Testis (tissue), 3 donors: ENCODE results near the gene DNAI1. TPM values are rescaled to one million over a fixed set of nuclear protein-coding genes. Genes with fewer than 3 reads are reported as not detected.
A peak's percentile ranks its signal among the peaks of the same experiment; 100 is the strongest.

Experiments used
- DNase-seq: peaks from one replicate; pipeline ENCODE4 v3.0.0-alpha.2; 2019
- H3K27ac ChIP-seq, 2 donors: fragments of 200-600 bp; sonication (generic); one replicate each; pipeline ENCODE4 v1.5.1; 2019
- H3K27me3 ChIP-seq: fragments of 200-600 bp; sonication (generic); one replicate; pipeline ENCODE4 v1.5.1; 2019
- H3K36me3 ChIP-seq: fragments of 200-600 bp; sonication (generic); one replicate; pipeline ENCODE4 v1.5.1; 2017; ENCODE audit warnings: low read depth; ENCODE audit errors: missing control alignments
- H3K4me1 ChIP-seq: fragments of 200-600 bp; sonication (generic); one replicate; pipeline ENCODE4 v1.5.1; 2019
- H3K4me3 ChIP-seq, 2 donors: fragments of 200-600 bp; sonication (generic); one replicate each; pipeline ENCODE4 v1.5.1; 2017 to 2019
- H3K9me3 ChIP-seq: fragments of 200-600 bp; sonication (generic); one replicate; pipeline ENCODE4 v1.5.1; 2017
- CTCF ChIP-seq, 3 experiments: fragments of 450-650 bp in 2 of 3; fragments of 200-600 bp in 1 of 3; sonication (generic) in 1 of 3; IDR thresholded peaks; one replicate each; pipeline ENCODE4 v1.5.1; 2016 to 2019; ENCODE audit warnings: antibody characterized with exemption in 3 of 3, mild to moderate bottlenecking in 2 of 3, moderate library complexity in 1 of 3
- POLR2A ChIP-seq: fragments of 450-650 bp; IDR thresholded peaks from one replicate; pipeline ENCODE4 v1.6.1; 2017; ENCODE audit warnings: antibody characterized with exemption, mild to moderate bottlenecking, moderate library complexity
- WGBS, 2 donors: methylation state at CpG; one replicate each; pipeline ENCODE4 v1.1.5; 2018; 5-methylcytosine and 5-hydroxymethylcytosine counted together
- intact Hi-C: fragments of 100-400 bp; cut with DNase I; formaldehyde crosslinking; loops from one replicate; pipeline ENCODE4 v1.15.1; 2023; ENCODE audit warnings: low total_unique reads
- polyA plus RNA-seq: library from polyadenylated mRNA; stranded (reverse); fragments of 350-450 nt; fragmentation: Illumina TruSeq; extraction: RNeasy Lipid Tissue Mini Kit (QIAGEN cat#74804); gene quantifications from one replicate; pipeline ENCODE4 v1.2.3, GENCODE V29; 2014; ENCODE audit warnings: low read depth, low replicate concordance; ENCODE audit not compliant: insufficient read depth
- total RNA-seq, 2 donors: library from RNA; depleted of rRNA; stranded (reverse); fragments of >200 nt; gene quantifications; one replicate each; pipeline ENCODE4 v1.2.3, GENCODE V29; 2016

Gene DNAI1
- total and polyA plus RNA-seq, 3 donors from 2014 or later = 22.7 to 109 (median 36.7) TPM

DNA sequence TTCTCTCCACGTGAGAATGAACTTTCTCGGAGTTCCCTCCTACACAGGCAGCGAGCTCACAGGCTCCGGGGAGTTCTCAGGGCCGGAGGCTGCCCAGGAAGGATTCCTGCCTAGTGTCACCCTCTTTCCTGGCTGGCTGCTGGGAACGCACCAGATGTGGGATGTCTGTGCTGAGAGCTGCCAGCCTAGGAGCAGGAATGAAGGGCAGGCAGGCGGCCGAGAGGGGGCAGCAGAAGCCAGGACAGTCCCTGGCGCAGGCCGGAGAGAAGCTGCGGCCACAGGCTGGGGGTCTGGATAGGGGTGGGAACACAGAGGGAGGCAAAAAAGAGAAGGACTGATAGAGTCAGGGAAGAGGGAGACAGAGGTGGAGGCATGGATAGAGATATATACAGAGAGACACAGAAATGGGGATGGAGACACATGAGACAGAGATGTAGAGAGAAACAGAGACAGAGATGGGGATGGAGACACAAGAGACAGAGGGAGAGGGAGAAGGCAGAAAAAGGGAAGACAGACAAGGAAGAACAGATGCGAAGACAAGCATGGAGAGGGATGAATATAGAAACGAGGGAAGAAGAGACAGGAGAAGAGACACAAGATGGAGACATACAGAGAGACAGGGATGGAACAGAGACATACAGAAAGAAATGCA lies 89.5 kb downstream of the DNAI1 start:
- WGBS, 2 donors = 25 to 37% methylated on average over 11 to 13 of the region's 13 CpGs

DNA sequence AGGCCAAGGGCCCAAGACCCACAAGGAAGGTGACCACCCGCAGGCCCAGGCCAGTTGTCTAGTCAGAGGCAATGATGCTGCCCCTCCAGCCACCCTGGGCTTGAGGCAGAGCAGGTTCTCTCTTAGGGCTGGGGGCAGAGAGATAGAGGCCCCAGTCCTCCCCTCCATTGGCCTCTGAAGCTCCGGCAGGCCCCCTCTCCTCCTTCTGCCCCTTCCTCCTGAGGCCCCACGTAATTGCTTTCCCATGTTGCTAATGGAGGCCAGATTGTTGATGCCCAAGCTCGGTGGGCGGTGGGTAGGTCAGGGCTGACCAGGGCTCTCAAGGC lies 90.8 kb downstream of the DNAI1 start:
- no peaks in the 10 kb centered on the region for H3K27me3 ChIP-seq
- no peaks in the 10 kb centered on the region for H3K4me1 ChIP-seq
- no peak overlapping the region for H3K4me3 ChIP-seq
- no peaks in the 10 kb centered on the region for H3K9me3 ChIP-seq
- no peaks in the 10 kb centered on the region for H3K36me3 ChIP-seq
- DNase-seq = peak; percentile 11
- 87 to 92% methylated on average over 2 to 5 of the region's 5 CpGs for WGBS, 2 donors
- H3K27ac ChIP-seq = no peak overlapping the region
- intact Hi-C loops = no loop called here
- TF ChIP-seq CTCF (IDR thresholded peaks at IDR 0.05) (no peak), POLR2A (no peak)

More for the DNA sequence above, 89.5 kb downstream of the DNAI1 start:
- Histone ChIP-seq H3K4me3 (no peak overlapping the region), H3K27ac (no peak overlapping the region), H3K27me3 (no peaks in the 10 kb centered on the region), H3K36me3 (no peaks in the 10 kb centered on the region), H3K9me3 (no peaks in the 10 kb centered on the region), H3K4me1 (no peaks in the 10 kb centered on the region)
- no peak for TF ChIP-seq POLR2A
- peak; percentile 78 to 80 (median 79) for TF ChIP-seq CTCF (IDR thresholded peaks at IDR 0.05)
- DNase-seq = peak; percentile 89
- intact Hi-C loops = no loop called here

- TF ChIP-seq POLR2A = no peak
- no peak for TF ChIP-seq CTCF (IDR thresholded peaks at IDR 0.05)
- Histone ChIP-seq H3K4me3 (no peak overlapping the region), H3K9me3 (no peaks in the 10 kb centered on the region), H3K27ac (no peak overlapping the region), H3K36me3 (no peaks in the 10 kb centered on the region), H3K4me1 (no peaks in the 10 kb centered on the region), H3K27me3 (no peaks in the 10 kb centered on the region)
- 56 to 86% methylated on average over 3 to 12 of the region's 12 CpGs for WGBS, 2 donors
- intact Hi-C loops = loop anchor here (5.0 kb wide), 1 partner anchor 42 kb away; no protein-coding TSS in a partner anchor
- DNase-seq = no peak
These were observed 91.5 kb downstream of the DNAI1 start for GRCh38 chr9:34550016-34550680.

DNA sequence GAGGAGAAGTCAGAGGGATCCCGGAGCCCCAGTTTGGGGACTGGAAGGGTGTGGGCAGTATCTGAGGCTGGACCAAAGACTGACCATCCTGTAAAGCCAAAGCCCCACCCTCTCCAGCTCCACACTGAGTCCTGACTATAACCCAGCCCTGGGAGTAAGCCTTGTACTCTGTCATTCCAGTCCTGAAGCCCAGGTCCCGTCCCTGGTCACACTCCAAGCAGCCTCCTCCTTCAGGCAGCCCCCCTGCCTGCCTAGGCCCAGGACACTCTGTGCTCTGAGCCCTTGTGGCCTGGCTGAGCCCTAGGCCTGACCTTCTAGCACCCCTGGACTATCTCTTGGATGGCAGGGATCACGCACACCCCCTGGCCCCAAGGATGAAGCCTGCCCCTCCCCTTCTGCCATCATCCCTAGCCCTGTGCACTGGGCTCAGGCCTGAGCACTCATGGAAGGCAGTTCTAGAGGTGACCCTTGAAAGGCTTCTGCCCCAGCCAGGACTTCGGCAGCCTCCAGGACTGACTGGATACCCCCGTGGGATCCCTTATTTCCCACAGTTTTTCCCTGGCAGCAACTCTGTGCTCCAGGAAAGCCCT lies 92.2 kb downstream of the DNAI1 start:
- WGBS, 2 donors = 83 to 85% methylated on average over 5 of the region's 5 CpGs
- no peak overlapping the region for H3K27ac ChIP-seq
- no peaks in the 10 kb centered on the region for H3K4me1 ChIP-seq
- intact Hi-C loops = loop anchor here (5.0 kb wide), 1 partner anchor 42 kb away; no protein-coding TSS in a partner anchor
- no peaks in the 10 kb centered on the region for H3K36me3 ChIP-seq
- no peak for DNase-seq
- no peaks in the 10 kb centered on the region for H3K9me3 ChIP-seq
- no peak for TF ChIP-seq CTCF (IDR thresholded peaks at IDR 0.05)
- TF ChIP-seq POLR2A = no peak
- H3K4me3 ChIP-seq = no peak overlapping the region
- no peaks in the 10 kb centered on the region for H3K27me3 ChIP-seq
